HepG2 (cell line): ENCODE results near the gene TSHZ2. TPM values are rescaled to one million over a fixed set of nuclear protein-coding genes. Genes with fewer than 3 reads are reported as not detected.

ENCODE experiments used
- ATAC-seq: fragments of 200-7000 bp; cut with Tn5 transposase; 3 replicates; pipeline ENCODE4 v1.9.1; 2020; ENCODE audit warnings: mild to moderate bottlenecking, moderate library complexity
- BruUV-seq: library from RNA; stranded (reverse); fragments of 400-500 nt; replicated peaks from 2 replicates; lab custom pipeline; 2021; lab: Mats Ljungman, UMichigan
- CTCF ChIA-PET: fragments of 300-600 bp; formaldehyde crosslinking; extraction: SDS; loops from one replicate; lab custom pipeline; 2021; ENCODE audit warnings: low total read pairs, inconsistent platforms, low intra/inter-chr PET ratio; lab: Yijun Ruan, JAX
- POLR2A ChIA-PET: fragments of 350-600 bp; sonication (Branson Sonifier 250); formaldehyde crosslinking; loops from one replicate; lab custom pipeline; 2020; ENCODE audit warnings: antibody characterized with exemption, inconsistent platforms; lab: Yijun Ruan, JAX
- DNase-seq: peaks from one replicate; pipeline ENCODE4 v3.0.0-alpha.2; 2015; ENCODE audit warnings: low spot score
- FAIRE-seq: peaks from 3 replicates; lab custom pipeline; 2011; peaks lifted over from hg19 to GRCh38; lab: Jason Lieb, UNC
- H2AFZ ChIP-seq: one replicate; pipeline ENCODE4 v1.6.1; 2011; ENCODE audit warnings: low read length, inconsistent platforms
- H3K27ac ChIP-seq: fragments of 300-600 bp; 3 replicates; pipeline ENCODE4 v1.8.0; 2011; ENCODE audit warnings: mixed run types, mild to moderate bottlenecking, mixed read lengths, low read length, inconsistent platforms; ENCODE audit not compliant: insufficient read depth; ENCODE audit errors: extremely low read length
- H3K27me3 ChIP-seq, 2 experiments: fragments of 200-600 bp in 1 of 2; 2 replicates in 1 of 2; 3 replicates in 1 of 2; pipeline versions ENCODE4 v1.6.0 to v1.8.0; 2011; ENCODE audit warnings: low read length in 2 of 2, mild to moderate bottlenecking in 2 of 2, moderate library complexity in 2 of 2, inconsistent platforms in 1 of 2; ENCODE audit not compliant: insufficient read depth in 2 of 2, control insufficient read depth in 1 of 2
- H3K36me3 ChIP-seq, 2 experiments: fragments of 200-600 bp in 1 of 2; replicated peaks in 1 of 2; 2 replicates in 1 of 2; 3 replicates in 1 of 2; pipeline versions ENCODE4 v1.5.1 to v1.8.0; 2011; ENCODE audit warnings: low read length in 2 of 2, inconsistent platforms in 1 of 2; ENCODE audit not compliant: insufficient read depth in 2 of 2, control insufficient read depth in 1 of 2
- H3K4me1 ChIP-seq: 2 replicates; pipeline ENCODE4 v1.5.1; 2012; ENCODE audit warnings: low read length, inconsistent platforms; ENCODE audit not compliant: insufficient read depth
- H3K4me2 ChIP-seq: 2 replicates; pipeline ENCODE4 v1.6.0; 2011; ENCODE audit warnings: low read depth, low read length, inconsistent platforms
- H3K4me3 ChIP-seq, 3 experiments: fragments of 200-600 bp in 1 of 3; sonication (generic), shearing (Covaris generic) in 1 of 3; replicated peaks in 1 of 3; 2 replicates each; pipeline ENCODE4 v1.5.1; 2011 to 2016; ENCODE audit warnings: low read length in 3 of 3, inconsistent platforms in 2 of 3, low read depth in 2 of 3, mild to moderate bottlenecking in 2 of 3, control low read depth in 1 of 3, mixed read lengths in 1 of 3; ENCODE audit not compliant: insufficient read depth in 1 of 3
- H3K79me2 ChIP-seq: one replicate; pipeline ENCODE4 v1.6.1; 2011; ENCODE audit warnings: low read length, inconsistent platforms; ENCODE audit not compliant: insufficient read depth
- H3K9ac ChIP-seq: 2 replicates; pipeline ENCODE4 v1.6.0; 2011; ENCODE audit warnings: mild to moderate bottlenecking, low read depth, low read length, inconsistent platforms; ENCODE audit not compliant: insufficient read depth
- H3K9me3 ChIP-seq: 2 replicates; pipeline ENCODE4 v1.5.1; 2012; ENCODE audit warnings: mild to moderate bottlenecking, low read length
- H4K20me1 ChIP-seq: 2 replicates; pipeline ENCODE4 v1.6.0; 2011; ENCODE audit warnings: inconsistent platforms, mild to moderate bottlenecking, low read length, moderate library complexity; ENCODE audit not compliant: insufficient read depth
- FOXJ3 ChIP-seq: sonication (generic); formaldehyde crosslinking; IDR thresholded peaks from 2 replicates; pipeline ENCODE4 v1.4.0; 2020; ENCODE audit warnings: missing genetic modification reagents, mild to moderate bottlenecking, borderline replicate concordance
- HNRNPK ChIP-seq: fragments of 200-400 bp; formaldehyde crosslinking; IDR thresholded peaks from 2 replicates; pipeline ENCODE4 v1.6.1; 2018; ENCODE audit warnings: low read length, low read depth, moderate library complexity, mild to moderate bottlenecking; ENCODE audit not compliant: poor library complexity, severe bottlenecking
- LCORL ChIP-seq, 2 experiments: fragments of 450-650 bp in 1 of 2; sonication (generic) in 1 of 2; formaldehyde crosslinking in 1 of 2; IDR thresholded peaks; 2 replicates each; pipeline versions ENCODE4 v1.5.0 to v1.6.1; 2017 to 2020; ENCODE audit warnings: antibody characterized with exemption in 1 of 2, missing genetic modification reagents in 1 of 2
- NCOR1 ChIP-seq: fragments of 200-600 bp; sonication (generic); IDR thresholded peaks from 2 replicates; pipeline ENCODE4 v1.7.0; 2017; ENCODE audit warnings: antibody characterized with exemption, low read length, borderline replicate concordance
- NFKB2 ChIP-seq: sonication (generic); formaldehyde crosslinking; IDR thresholded peaks from 2 replicates; pipeline ENCODE4 v1.4.0; 2020; ENCODE audit warnings: missing genetic modification reagents, borderline replicate concordance
- NFRKB ChIP-seq: fragments of 450-650 bp; IDR thresholded peaks from 2 replicates; pipeline ENCODE4 v1.6.1; 2017
- SMAD1 ChIP-seq: sonication (generic); formaldehyde crosslinking; IDR thresholded peaks from 2 replicates; pipeline ENCODE4 v1.4.0; 2020; ENCODE audit warnings: missing genetic modification reagents, low read depth, mild to moderate bottlenecking, borderline replicate concordance
- TEAD2 ChIP-seq: sonication (generic); formaldehyde crosslinking; IDR thresholded peaks from 2 replicates; pipeline ENCODE4 v1.9.0; 2021; ENCODE audit warnings: missing genetic modification reagents
- ZNF276 ChIP-seq: sonication (generic); formaldehyde crosslinking; IDR thresholded peaks from 2 replicates; pipeline ENCODE4 v1.4.0; 2020; ENCODE audit warnings: mild to moderate bottlenecking, low read depth, missing genetic modification reagents
- WGBS: methylation state at CpG from one replicate; pipeline ENCODE4 v1.1.6; 2017; ENCODE audit warnings: low lambda C conversion rate; 5-methylcytosine and 5-hydroxymethylcytosine counted together
- in situ Hi-C: cut with HindIII; loops from 2 replicates; pipeline ENCODE4 v1.10.0; 2017; ENCODE audit warnings: low pct_unique_long_range_greater_than_20kb; ENCODE audit not compliant: extremely low pct_ligation_motif_present
- intact Hi-C: fragments of 100-400 bp; cut with micrococcal nuclease; formaldehyde crosslinking; loops from one replicate; pipeline ENCODE4 v1.10.0; 2022; ENCODE audit not compliant: unreplicated experiment
- polyA plus RNA-seq, 8 experiments: library from polyadenylated mRNA; depleted of rRNA in 3 of 8; stranded (reverse) in 7 of 8; unstranded in 1 of 8; fragments of >200 nt; fragmentation: Illumina TruSeq in 4 of 8; extraction: Trizol in 4 of 8; gene quantifications; 2 replicates each; pipeline versions ENCODE4 v1.2.1 to v1.2.3, GENCODE V29; 2011 to 2016; ENCODE audit warnings: low read depth in 4 of 8, missing spikeins in 1 of 8, mixed read lengths in 1 of 8; ENCODE audit not compliant: insufficient read depth in 1 of 8
- total RNA-seq, 5 experiments: library from RNA; depleted of rRNA; stranded (reverse); fragments of >200 nt; fragmentation: Illumina TruSeq; extraction: Trizol; gene quantifications; 2 replicates each; pipeline ENCODE4 v1.2.3, GENCODE V29; 2016; ENCODE audit warnings: low read depth in 1 of 5

The TSHZ2 gene
- total and polyA plus RNA-seq, 2 of the 13 experiments (the other 11 are each of a cell fraction or from before 2014, with no cell fraction given) = 0.01 TPM; not detected in 1

- H3K4me3 ChIP-seq = no peak overlapping the region
- no peak for DNase-seq
Measured at GRCh38 chr20:53527196-53527595, 555.0 kb downstream of the TSHZ2 start.

More at GRCh38 chr20:53527196-53527595, 555.0 kb downstream of the TSHZ2 start:
- CTCF ChIA-PET = no interaction called here
- Histone ChIP-seq H3K27me3 (peaks cover 0 to 8% of the 10 kb centered on the region in 2 experiments; a peak in 3 of 5 replicates), H3K4me2 (no peak overlapping the region), H3K27ac (no peak overlapping the region), H3K4me1 (no peaks in the 10 kb centered on the region), H3K36me3 (no peaks in the 10 kb centered on the region), H3K9me3 (no peaks in the 10 kb centered on the region), H2AFZ (no peak overlapping the region), H3K9ac (no peak overlapping the region), H4K20me1 (no peaks in the 10 kb centered on the region), H3K79me2 (no peaks in the 10 kb centered on the region)
- TF ChIP-seq FOXJ3 (CRISPR knock-in tag) (no peak), NCOR1 (no peak), SMAD1 (CRISPR knock-in tag) (no peak), NFRKB (no peak), LCORL (IDR thresholded peaks at IDR 0.05) (no peak), LCORL (CRISPR knock-in tag; IDR thresholded peaks at IDR 0.05) (no peak), HNRNPK (no peak), NFKB2 (CRISPR knock-in tag) (no peak), ZNF276 (CRISPR knock-in tag) (no peak), TEAD2 (CRISPR knock-in tag) (no peak)
- BruUV-seq = no TSS peak
- FAIRE-seq = no peak
- intact Hi-C loops = no loop called here
- in situ Hi-C loops = loop anchor here (25.0 kb wide), 2 partner anchors 315 to 790 kb away; no protein-coding TSS in a partner anchor
- ATAC-seq = peak; percentile 47
- POLR2A ChIA-PET = no interaction called here
- 40% methylated on average over 8 of the region's 8 CpGs for WGBS
